Breast epithelium (tissue), 3 donors: ENCODE results near the gene CENPE.

Experiments used
- POLR2A ChIP-seq: fragments of 450-650 bp; IDR thresholded peaks from one replicate; pipeline ENCODE4 v1.6.1; 2016; ENCODE audit warnings: antibody characterized with exemption, mild to moderate bottlenecking, moderate library complexity
- POLR2AphosphoS5 ChIP-seq, 3 donors: sonication (generic); formaldehyde crosslinking; IDR thresholded peaks; one replicate each; pipeline ENCODE4 v1.6.1; 2017; ENCODE audit warnings: antibody characterized with exemption in 3 of 3
- TF ChIP-seq, protein P1 (sequence below), 3 donors: fragments of 450-650 bp; IDR thresholded peaks; one replicate each; pipeline ENCODE4 v1.5.1; 2016 to 2017; ENCODE audit warnings: antibody characterized with exemption in 3 of 3, mild to moderate bottlenecking in 3 of 3, moderate library complexity in 3 of 3

DNA sequence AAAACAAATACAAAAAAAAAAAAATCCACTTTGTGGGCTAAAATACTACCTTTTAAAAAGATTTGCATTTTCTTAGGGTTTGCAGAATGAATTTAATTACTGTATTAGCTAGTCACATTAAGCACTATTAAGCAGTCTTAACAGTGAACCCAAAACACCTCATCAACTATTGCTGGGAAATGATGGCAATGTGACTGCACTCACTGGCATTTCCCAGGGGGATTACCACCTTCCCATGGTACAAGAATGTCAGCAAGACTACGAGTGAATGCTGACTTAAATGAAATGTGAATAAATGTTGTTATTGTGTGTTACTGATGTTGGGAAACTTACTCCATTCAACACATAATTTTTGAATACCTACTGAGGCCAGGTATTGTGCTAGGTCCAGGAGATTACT is 111.6 kb downstream of the CENPE start:
- TF ChIP-seq, protein P1, sequence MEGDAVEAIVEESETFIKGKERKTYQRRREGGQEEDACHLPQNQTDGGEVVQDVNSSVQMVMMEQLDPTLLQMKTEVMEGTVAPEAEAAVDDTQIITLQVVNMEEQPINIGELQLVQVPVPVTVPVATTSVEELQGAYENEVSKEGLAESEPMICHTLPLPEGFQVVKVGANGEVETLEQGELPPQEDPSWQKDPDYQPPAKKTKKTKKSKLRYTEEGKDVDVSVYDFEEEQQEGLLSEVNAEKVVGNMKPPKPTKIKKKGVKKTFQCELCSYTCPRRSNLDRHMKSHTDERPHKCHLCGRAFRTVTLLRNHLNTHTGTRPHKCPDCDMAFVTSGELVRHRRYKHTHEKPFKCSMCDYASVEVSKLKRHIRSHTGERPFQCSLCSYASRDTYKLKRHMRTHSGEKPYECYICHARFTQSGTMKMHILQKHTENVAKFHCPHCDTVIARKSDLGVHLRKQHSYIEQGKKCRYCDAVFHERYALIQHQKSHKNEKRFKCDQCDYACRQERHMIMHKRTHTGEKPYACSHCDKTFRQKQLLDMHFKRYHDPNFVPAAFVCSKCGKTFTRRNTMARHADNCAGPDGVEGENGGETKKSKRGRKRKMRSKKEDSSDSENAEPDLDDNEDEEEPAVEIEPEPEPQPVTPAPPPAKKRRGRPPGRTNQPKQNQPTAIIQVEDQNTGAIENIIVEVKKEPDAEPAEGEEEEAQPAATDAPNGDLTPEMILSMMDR (IDR thresholded peaks at IDR 0.05): no peak
- no peak for TF ChIP-seq POLR2AphosphoS5 (IDR thresholded peaks at IDR 0.05)
- TF ChIP-seq POLR2A: no peak
